ENCODE results near the gene PNMT.

Gene PNMT

DNA sequence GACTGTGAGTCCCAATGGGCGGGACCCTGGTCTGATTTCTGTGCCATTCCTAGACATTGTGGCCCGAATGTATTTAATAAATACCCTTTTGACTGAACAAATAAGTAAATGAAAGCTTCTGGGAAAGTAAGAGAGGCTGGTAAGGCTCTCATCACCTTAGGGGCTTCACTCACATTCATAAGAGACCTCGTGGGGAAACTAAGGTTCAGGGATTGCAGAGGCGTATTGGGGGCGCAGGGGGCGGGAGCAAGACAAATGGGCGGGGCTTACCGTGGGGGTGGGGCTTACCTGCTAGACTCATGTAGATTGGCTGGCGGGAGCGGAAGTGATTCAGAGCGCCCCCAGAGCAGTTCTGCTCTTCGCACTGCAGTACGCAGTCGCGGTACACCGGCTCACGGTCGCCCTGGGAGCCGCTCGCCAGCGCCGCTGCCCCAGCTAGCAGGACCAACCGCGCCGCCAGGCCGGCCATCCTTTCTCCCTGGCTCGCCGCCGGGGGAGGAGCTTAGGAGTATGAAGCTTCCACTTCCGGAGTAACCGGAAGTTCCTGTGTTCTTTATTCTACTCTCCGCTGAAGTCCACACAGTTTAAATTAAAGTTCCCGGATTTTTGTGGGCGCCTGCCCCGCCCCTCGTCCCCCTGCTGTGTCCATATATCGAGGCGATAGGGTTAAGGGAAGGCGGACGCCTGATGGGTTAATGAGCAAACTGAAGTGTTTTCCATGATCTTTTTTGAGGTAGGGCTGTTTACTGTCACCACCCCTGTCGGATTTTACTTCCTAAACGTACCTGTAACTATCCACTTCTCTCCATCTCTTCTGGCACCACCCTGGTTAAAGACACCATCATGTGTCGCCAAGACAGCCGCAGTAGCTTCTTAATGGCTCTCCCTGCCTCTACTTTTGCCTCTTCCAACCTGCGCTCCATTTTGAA, 19.6 kb downstream of the PNMT start, which contains the start of gene PGAP3 (continued):
- TF ChIP-seq, protein P1, sequence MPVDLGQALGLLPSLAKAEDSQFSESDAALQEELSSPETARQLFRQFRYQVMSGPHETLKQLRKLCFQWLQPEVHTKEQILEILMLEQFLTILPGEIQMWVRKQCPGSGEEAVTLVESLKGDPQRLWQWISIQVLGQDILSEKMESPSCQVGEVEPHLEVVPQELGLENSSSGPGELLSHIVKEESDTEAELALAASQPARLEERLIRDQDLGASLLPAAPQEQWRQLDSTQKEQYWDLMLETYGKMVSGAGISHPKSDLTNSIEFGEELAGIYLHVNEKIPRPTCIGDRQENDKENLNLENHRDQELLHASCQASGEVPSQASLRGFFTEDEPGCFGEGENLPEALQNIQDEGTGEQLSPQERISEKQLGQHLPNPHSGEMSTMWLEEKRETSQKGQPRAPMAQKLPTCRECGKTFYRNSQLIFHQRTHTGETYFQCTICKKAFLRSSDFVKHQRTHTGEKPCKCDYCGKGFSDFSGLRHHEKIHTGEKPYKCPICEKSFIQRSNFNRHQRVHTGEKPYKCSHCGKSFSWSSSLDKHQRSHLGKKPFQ (tag by site-specific recombination; IDR thresholded peaks at IDR 0.05): no peak
- TF ChIP-seq TSHZ1 (tag by site-specific recombination; IDR thresholded peaks at IDR 0.05; ENCODE audit: borderline replicate concordance) (no peak), ZNF548 (tag by site-specific recombination; IDR thresholded peaks at IDR 0.05) (no peak), ZNF549 (tag by site-specific recombination; IDR thresholded peaks at IDR 0.05) (no peak), REPIN1 (tag by site-specific recombination; IDR thresholded peaks at IDR 0.05; ENCODE audit: low read depth) (no peak), ZBTB20 (tag by site-specific recombination; IDR thresholded peaks at IDR 0.05) (peak; percentile 26; the same call in 1 of the 2 replicates), YY2 (tag by site-specific recombination; IDR thresholded peaks at IDR 0.05) (no peak), ZNF184 (tag by site-specific recombination; IDR thresholded peaks at IDR 0.05) (peak; percentile 54; the same call in 1 of the 2 replicates)
- TF ChIP-seq, protein P2, sequence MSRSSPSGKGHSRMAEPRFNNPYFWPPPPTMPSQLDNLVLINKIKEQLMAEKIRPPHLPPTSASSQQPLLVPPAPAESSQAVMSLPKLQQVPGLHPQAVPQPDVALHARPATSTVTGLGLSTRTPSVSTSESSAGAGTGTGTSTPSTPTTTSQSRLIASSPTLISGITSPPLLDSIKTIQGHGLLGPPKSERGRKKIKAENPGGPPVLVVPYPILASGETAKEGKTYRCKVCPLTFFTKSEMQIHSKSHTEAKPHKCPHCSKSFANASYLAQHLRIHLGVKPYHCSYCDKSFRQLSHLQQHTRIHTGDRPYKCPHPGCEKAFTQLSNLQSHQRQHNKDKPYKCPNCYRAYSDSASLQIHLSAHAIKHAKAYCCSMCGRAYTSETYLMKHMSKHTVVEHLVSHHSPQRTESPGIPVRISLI (tag by site-specific recombination; IDR thresholded peaks at IDR 0.05): no peak
- TF ChIP-seq, protein P3, sequence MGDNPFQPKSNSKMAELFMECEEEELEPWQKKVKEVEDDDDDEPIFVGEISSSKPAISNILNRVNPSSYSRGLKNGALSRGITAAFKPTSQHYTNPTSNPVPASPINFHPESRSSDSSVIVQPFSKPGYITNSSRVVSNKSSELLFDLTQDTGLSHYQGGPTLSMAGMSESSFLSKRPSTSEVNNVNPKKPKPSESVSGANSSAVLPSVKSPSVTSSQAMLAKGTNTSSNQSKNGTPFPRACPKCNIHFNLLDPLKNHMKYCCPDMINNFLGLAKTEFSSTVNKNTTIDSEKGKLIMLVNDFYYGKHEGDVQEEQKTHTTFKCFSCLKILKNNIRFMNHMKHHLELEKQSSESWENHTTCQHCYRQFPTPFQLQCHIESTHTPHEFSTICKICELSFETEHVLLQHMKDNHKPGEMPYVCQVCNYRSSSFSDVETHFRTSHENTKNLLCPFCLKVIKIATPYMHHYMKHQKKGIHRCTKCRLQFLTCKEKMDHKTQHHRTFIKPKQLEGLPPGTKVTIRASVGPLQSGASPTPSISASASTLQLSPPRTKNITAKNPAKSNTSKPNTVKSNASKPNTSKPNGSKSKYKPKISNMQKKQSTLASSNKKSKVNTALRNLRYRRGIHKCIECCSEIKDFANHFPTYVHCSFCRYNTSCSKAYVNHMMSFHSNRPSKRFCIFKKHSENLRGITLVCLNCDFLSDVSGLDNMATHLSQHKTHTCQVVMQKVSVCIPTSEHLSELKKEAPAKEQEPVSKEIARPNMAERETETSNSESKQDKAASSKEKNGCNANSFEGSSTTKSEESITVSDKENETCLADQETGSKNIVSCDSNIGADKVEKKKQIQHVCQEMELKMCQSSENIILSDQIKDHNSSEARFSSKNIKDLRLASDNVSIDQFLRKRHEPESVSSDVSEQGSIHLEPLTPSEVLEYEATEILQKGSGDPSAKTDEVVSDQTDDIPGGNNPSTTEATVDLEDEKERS (tag by site-specific recombination; IDR thresholded peaks at IDR 0.05): no peak

- Histone ChIP-seq H3K4me1 (ENCODE audit: control insufficient read depth, insufficient read depth, low read length) (0 out of 2 replicates have a peak, but pooled peaks cover 7% of the 10 kb centered on the region), H3K4me3 (ENCODE audit: low read depth, low read length) (peak overlapping the region; percentile 81), H3K36me3 (ENCODE audit: control insufficient read depth in 2 of 2, insufficient read depth in 1 of 2, low read length in 2 of 2) (peaks cover 0 to 3% of the 10 kb centered on the region in 2 experiments; a peak in 2 of 3 replicates), H3K27ac (ENCODE audit: extremely low read depth, low read depth, low read length) (peak overlapping the region; percentile 97), H3K9me3 (ENCODE audit: control insufficient read depth, insufficient read depth, low read depth, low read length) (no peaks in the 10 kb centered on the region)
- TF ChIP-seq ZNF292 (tag by site-specific recombination; IDR thresholded peaks at IDR 0.05; ENCODE audit: borderline replicate concordance, low read depth) (no peak), ZBTB20 (tag by site-specific recombination; IDR thresholded peaks at IDR 0.05) (0 out of 2 replicates have a peak, but pooled peaks have one; percentile 14), ZNF335 (tag by site-specific recombination; conservative IDR thresholded peaks at IDR 0.05) (peak; percentile 70), ZNF747 (tag by site-specific recombination; IDR thresholded peaks at IDR 0.05) (no peak), ZNF791 (tag by site-specific recombination; IDR thresholded peaks at IDR 0.05) (no peak), SP3 (tag by site-specific recombination; IDR thresholded peaks at IDR 0.05) (no peak)
- POLR2A ChIA-PET: interaction anchor here (0.7 to 4.1 kb wide), 19 partner anchors 9 to 463 kb away, joined by 3 to 42 read pairs (median 4); partner anchors contain the start of genes ERBB2, MIEN1, PSMD3 and STAC2
- CTCF ChIA-PET: interaction anchor here (0.7 to 3.2 kb wide), 9 partner anchors 11 to 338 kb away, joined by 3 to 11 read pairs (median 4); partner anchors contain the start of gene ERBB2
Observed at GRCh38 chr17:39688475-39688835, 20.2 kb downstream of the PNMT start.
